ENCODE results near the gene AJM1. TPM values are rescaled to one million over a fixed set of nuclear protein-coding genes. Genes with fewer than 3 reads are reported as not detected.

Gene AJM1
- total RNA-seq, 1 experiment from 2014 or later, result 7.1 TPM

DNA sequence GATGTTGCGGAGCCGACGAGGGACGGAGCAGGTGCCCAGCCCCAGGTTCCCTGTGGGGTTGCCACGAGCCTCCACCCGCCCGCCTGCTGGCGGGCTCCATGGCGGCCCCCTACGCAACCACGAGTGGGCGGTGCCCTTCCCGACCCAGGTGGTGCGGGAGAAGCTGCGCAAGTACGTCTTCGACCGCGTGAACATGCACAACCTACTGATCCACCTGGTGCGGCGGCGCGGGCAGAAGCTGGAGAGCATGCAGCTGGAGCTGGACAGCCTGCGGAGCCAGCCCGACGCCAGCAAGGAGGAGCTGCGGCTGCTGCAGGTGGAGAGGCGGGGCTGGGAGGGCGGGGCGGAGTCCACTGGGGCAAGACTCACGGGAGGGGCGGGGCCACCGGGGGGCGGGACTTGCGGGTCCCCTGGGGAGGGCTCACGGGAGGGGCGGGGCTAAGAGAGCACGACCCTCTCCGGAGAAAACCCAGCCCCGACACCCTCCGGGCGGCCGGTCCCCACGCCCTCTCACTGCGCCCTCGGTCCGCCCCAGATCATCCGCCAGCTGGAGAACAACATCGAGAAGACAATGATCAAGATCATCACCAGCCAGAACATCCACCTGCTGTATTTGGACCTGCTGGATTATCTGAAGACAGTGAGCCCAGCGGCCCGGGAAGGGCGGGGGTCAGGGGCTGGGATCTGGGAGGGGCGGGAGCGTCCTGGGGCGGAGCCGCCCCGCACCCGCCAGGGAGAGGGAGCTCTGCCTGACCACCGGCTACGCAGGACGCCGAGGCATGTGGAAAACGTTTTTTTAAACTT lies 42.2 kb upstream of the AJM1 start:
- ChIA-PET CTCF (interaction anchor here (1.0 to 2.1 kb wide), 6 partner anchors 7 to 235 kb away, joined by 3 to 13 read pairs (median 5); partner anchors contain the start of genes AJM1 and TMEM141), POLR2A (interaction anchor here (0.6 to 2.0 kb wide), 4 partner anchors 9 to 693 kb away, joined by 3 to 5 read pairs (median 4); partner anchors contain the start of gene TMEM141), RAD21 (ENCODE audit: low non-redundant PET in 1 of 2, low total read pairs in 2 of 2, uncharacterized antibody in 2 of 2, unreplicated experiment in 2 of 2) (interaction anchor here (0.6 kb wide), 2 partner anchors 13 to 289 kb away, joined by 3 read pairs; no protein-coding TSS in a partner anchor)
- H3K4me3 ChIP-seq (replicated peaks in 1 of 2; ENCODE audit: low read depth in 1 of 2, low read length in 2 of 2), result peak overlapping the region; percentile 30 to 60
- no peaks in the 10 kb centered on the region for H3K36me3 ChIP-seq (ENCODE audit: control insufficient read depth in 1 of 2, insufficient read depth in 2 of 2, low read length in 2 of 2)
- H2AFZ ChIP-seq (ENCODE audit: low read depth, low read length, poor library complexity, severe bottlenecking), result peak overlapping the region; percentile 80
- peaks cover 20 to 27% of the 10 kb centered on the region in 2 experiments for H3K4me1 ChIP-seq (ENCODE audit: control insufficient read depth in 1 of 2, insufficient read depth in 2 of 2, low read length in 2 of 2)
- H3K9me2 ChIP-seq (ENCODE audit: insufficient read depth), result no peaks in the 10 kb centered on the region
- H3K79me2 ChIP-seq (ENCODE audit: insufficient read depth, low read length), result no peaks in the 10 kb centered on the region
- peak overlapping the region; percentile 49 for H3K9ac ChIP-seq (ENCODE audit: low read length)
- intact Hi-C loops (cut with micrococcal nuclease), result no loop called here
- H3K27me3 ChIP-seq (ENCODE audit: insufficient read depth, low read length), result no peaks in the 10 kb centered on the region
- DNase-seq (ENCODE audit: low read depth, low spot score) (peak; percentile 60), ATAC-seq (peak; percentile 71)
- no TSS peak for BruUV-seq (replicated peaks)
- H3K9me3 ChIP-seq (ENCODE audit: control insufficient read depth in 1 of 2, insufficient read depth in 1 of 2, low read depth in 1 of 2, low read length in 2 of 2), result no peaks in the 10 kb centered on the region
- H3K27ac ChIP-seq (ENCODE audit: low read depth, low read length), result peak overlapping the region; percentile 65
- no peaks in the 10 kb centered on the region for H4K20me1 ChIP-seq (ENCODE audit: insufficient read depth)
- peak; percentile 60; the same call in 1 of the 2 replicates for TF ChIP-seq POLR2AphosphoS5 (IDR thresholded peaks at IDR 0.05; ENCODE audit: low read depth, low read length)
- TF ChIP-seq, protein P1, sequence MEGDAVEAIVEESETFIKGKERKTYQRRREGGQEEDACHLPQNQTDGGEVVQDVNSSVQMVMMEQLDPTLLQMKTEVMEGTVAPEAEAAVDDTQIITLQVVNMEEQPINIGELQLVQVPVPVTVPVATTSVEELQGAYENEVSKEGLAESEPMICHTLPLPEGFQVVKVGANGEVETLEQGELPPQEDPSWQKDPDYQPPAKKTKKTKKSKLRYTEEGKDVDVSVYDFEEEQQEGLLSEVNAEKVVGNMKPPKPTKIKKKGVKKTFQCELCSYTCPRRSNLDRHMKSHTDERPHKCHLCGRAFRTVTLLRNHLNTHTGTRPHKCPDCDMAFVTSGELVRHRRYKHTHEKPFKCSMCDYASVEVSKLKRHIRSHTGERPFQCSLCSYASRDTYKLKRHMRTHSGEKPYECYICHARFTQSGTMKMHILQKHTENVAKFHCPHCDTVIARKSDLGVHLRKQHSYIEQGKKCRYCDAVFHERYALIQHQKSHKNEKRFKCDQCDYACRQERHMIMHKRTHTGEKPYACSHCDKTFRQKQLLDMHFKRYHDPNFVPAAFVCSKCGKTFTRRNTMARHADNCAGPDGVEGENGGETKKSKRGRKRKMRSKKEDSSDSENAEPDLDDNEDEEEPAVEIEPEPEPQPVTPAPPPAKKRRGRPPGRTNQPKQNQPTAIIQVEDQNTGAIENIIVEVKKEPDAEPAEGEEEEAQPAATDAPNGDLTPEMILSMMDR (IDR thresholded peaks at IDR 0.05 in 2 of 3, conservative IDR thresholded peaks at IDR 0.05 in 1 of 3; ENCODE audit: borderline replicate concordance in 1 of 3, insufficient read depth in 1 of 3, low read depth in 2 of 3, low read length in 2 of 3), result no peak
- H3K4me2 ChIP-seq (ENCODE audit: low read length), result peak overlapping the region; percentile 97

DNA sequence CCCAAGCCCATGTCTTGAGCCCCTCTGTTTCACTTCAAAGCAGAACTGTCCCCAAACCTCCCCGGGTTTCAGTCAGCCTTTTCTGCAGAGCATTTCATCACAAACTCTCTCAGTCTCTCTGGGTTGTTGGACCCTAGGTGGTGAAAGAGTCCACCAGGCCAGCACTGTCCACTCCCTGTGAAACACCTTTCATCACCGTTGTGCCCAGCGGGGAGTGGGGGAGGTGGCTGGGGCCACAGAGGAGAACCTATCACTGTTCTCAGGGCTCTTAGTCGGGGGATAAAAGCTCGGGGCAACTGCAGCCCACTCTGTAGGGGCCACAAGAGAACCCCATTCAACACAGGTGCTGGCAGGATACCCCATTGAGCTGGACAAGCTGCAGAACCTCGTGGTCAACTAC lies 40.0 kb upstream of the AJM1 start:
- ATAC-seq, result no peak
- POLR2A ChIA-PET, result no interaction called here
- intact Hi-C loops (cut with micrococcal nuclease), result no loop called here
- H3K27me3 ChIP-seq (ENCODE audit: insufficient read depth, low read length), result no peaks in the 10 kb centered on the region
- no TSS peak for BruUV-seq (replicated peaks)
- no peaks in the 10 kb centered on the region for H3K9me3 ChIP-seq (ENCODE audit: control insufficient read depth in 1 of 2, insufficient read depth in 1 of 2, low read depth in 1 of 2, low read length in 2 of 2)
- H2AFZ ChIP-seq (ENCODE audit: low read depth, low read length, poor library complexity, severe bottlenecking), result no peak overlapping the region
- RAD21 ChIA-PET (ENCODE audit: low non-redundant PET in 1 of 2, low total read pairs in 2 of 2, uncharacterized antibody in 2 of 2, unreplicated experiment in 2 of 2), result no interaction called here
- no peaks in the 10 kb centered on the region for H4K20me1 ChIP-seq (ENCODE audit: insufficient read depth)
- peaks cover 26 to 37% of the 10 kb centered on the region in 2 experiments for H3K4me1 ChIP-seq (ENCODE audit: control insufficient read depth in 1 of 2, insufficient read depth in 2 of 2, low read length in 2 of 2)
- H3K9ac ChIP-seq (ENCODE audit: low read length), result no peak overlapping the region
- no peaks in the 10 kb centered on the region for H3K36me3 ChIP-seq (ENCODE audit: control insufficient read depth in 1 of 2, insufficient read depth in 2 of 2, low read length in 2 of 2)
- peaks cover 6% of the 10 kb centered on the region; the same call in 1 of the 2 replicates for H3K79me2 ChIP-seq (ENCODE audit: insufficient read depth, low read length)
- no peak for DNase-seq (ENCODE audit: low read depth, low spot score)
- CTCF ChIA-PET, result no interaction called here
- H3K4me2 ChIP-seq (ENCODE audit: low read length), result no peak overlapping the region
- H3K9me2 ChIP-seq (ENCODE audit: insufficient read depth), result no peaks in the 10 kb centered on the region
- no peak overlapping the region for H3K4me3 ChIP-seq (replicated peaks in 1 of 2; ENCODE audit: low read depth in 1 of 2, low read length in 2 of 2)
- peak overlapping the region; percentile 65; the same call in 1 of the 2 replicates for H3K27ac ChIP-seq (ENCODE audit: low read depth, low read length)
- TF ChIP-seq SIN3A (IDR thresholded peaks at IDR 0.05; ENCODE audit: low read depth) (no peak), REST (IDR thresholded peaks at IDR 0.05; ENCODE audit: low read depth) (no peak), ZBTB33 (IDR thresholded peaks at IDR 0.05; ENCODE audit: extremely low read depth, insufficient replicate concordance, low read length) (no peak), ZNF274 (IDR thresholded peaks at IDR 0.05; ENCODE audit: low read depth, low read length) (no peak), POLR2AphosphoS5 (IDR thresholded peaks at IDR 0.05; ENCODE audit: low read depth, low read length) (no peak), CEBPB (IDR thresholded peaks at IDR 0.05; ENCODE audit: low read depth) (no peak), RAD21 (IDR thresholded peaks at IDR 0.05; ENCODE audit: low read depth) (no peak)
